Measurements from ENCODE around the gene MAPKAP1. TPM values are rescaled to one million over a fixed set of nuclear protein-coding genes. Genes with fewer than 3 reads are reported as not detected.
A peak's percentile ranks its signal among the peaks of the same experiment; 100 is the strongest.

MAPKAP1 gene
- total RNA-seq, 2 experiments from 2014 or later, result 55.3 to 57.9 TPM

DNA sequence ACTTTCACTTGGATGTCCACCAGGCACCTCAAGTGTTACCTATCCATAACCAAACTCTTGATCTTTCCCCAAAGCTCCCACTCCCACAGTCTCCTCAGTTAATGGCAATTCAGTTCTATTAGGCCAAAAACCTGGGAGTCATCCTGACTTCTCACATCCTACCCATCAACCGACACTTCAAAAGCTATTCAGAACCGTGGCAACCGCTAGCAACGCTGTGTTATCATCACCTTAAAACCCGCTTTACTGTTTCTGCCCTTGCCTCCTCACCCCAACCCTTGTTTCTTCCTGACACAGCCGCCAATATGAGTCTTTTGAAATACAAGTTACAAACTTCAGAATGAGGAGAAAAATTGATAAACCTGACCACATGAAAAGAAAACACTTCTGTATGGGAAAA lies 46.5 kb downstream of the MAPKAP1 start:
- Mint-ChIP-seq H3K27me3 (no peaks in the 10 kb centered on the region), H3K27ac (no peak overlapping the region), H3K9me3 (no peaks in the 10 kb centered on the region), H3K36me3 (peaks cover 19% of the 10 kb centered on the region), H3K4me3 (no peak overlapping the region), H3K4me1 (ENCODE audit: low read depth) (peaks cover 12% of the 10 kb centered on the region)
- ChIA-PET CTCF (no interaction called here), POLR2A (interaction anchor here (1.8 kb wide), 1 partner anchor 10 kb away, joined by 6 read pairs; no protein-coding TSS in a partner anchor)
- peak; percentile 18 for DNase-seq
- intact Hi-C loops (cut with micrococcal nuclease), result loop anchor here (1.0 to 5.0 kb wide), 3 partner anchors 10 to 42 kb away; no protein-coding TSS in a partner anchor

DNA sequence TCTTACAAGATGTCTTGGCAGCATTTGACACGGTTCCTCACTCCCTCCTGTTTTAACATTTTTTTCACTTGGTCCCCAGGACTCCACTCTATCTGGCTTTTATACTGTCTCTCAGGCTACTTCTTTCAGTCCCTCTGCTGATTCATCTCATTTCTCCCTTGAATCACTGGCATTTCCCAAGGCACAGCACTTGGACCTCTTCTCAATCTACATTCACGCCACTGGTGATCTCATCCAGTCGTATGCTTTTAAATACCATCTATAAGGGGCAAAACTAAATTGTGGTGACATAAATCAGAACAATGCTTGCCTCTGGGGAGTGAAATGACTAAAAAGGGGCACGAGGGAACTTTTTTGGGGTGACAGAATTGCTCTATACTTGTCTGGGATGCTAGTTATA lies 47.1 kb downstream of the MAPKAP1 start:
- Mint-ChIP-seq H3K9me3 (no peaks in the 10 kb centered on the region), H3K27ac (no peak overlapping the region), H3K4me3 (no peak overlapping the region), H3K36me3 (peaks cover 16% of the 10 kb centered on the region), H3K27me3 (no peaks in the 10 kb centered on the region), H3K4me1 (ENCODE audit: low read depth) (peaks cover 12% of the 10 kb centered on the region)
- peak; percentile 25 for DNase-seq
- intact Hi-C loops (cut with micrococcal nuclease), result loop anchor here (1.0 to 5.0 kb wide), 3 partner anchors 10 to 42 kb away; no protein-coding TSS in a partner anchor
- POLR2A ChIA-PET, result interaction anchor here (1.8 kb wide), 1 partner anchor 10 kb away, joined by 6 read pairs; no protein-coding TSS in a partner anchor
- CTCF ChIA-PET, result no interaction called here

DNA sequence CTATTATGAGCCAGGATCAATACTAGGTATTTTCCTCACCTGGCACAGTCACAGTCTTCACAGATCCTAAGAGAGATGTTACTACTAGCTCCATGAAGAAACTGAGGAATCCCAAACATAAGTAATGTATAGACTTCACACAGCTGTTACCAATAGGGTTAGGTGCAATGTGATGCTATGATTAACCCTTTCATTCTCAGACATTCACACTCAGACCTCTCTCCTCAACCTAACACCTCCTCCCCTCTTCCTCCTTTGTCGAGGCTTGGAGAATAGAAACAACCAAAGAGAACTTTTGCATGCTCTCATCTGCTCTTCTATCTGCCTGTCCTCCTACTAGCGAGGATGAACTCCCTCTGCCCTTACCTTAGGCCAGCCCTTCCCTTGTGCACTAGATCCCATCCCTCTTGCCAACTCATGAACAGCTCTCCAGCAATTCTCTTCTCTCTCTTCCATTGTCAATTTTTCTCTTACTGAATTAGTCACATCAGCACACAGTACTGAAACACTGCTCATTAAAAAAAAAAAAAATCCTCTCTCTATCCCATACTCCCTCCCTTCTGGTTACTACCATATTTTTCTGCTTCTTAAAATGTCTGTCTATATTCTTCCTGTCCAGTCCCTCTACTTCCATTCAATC lies 47.7 kb downstream of the MAPKAP1 start:
- no peaks in the 10 kb centered on the region for H3K27me3 Mint-ChIP-seq
- no peaks in the 10 kb centered on the region for H3K9me3 Mint-ChIP-seq
- H3K27ac Mint-ChIP-seq, result no peak overlapping the region
- intact Hi-C loops (cut with micrococcal nuclease), result no loop called here
- POLR2A ChIA-PET, result interaction anchor here (1.8 kb wide), 1 partner anchor 9 kb away, joined by 6 read pairs; no protein-coding TSS in a partner anchor
- peaks cover 13% of the 10 kb centered on the region for H3K4me1 Mint-ChIP-seq (ENCODE audit: low read depth)
- no peak overlapping the region for H3K4me3 Mint-ChIP-seq
- H3K36me3 Mint-ChIP-seq, result peaks cover 19% of the 10 kb centered on the region
- CTCF ChIA-PET, result no interaction called here
- DNase-seq, result no peak

DNA sequence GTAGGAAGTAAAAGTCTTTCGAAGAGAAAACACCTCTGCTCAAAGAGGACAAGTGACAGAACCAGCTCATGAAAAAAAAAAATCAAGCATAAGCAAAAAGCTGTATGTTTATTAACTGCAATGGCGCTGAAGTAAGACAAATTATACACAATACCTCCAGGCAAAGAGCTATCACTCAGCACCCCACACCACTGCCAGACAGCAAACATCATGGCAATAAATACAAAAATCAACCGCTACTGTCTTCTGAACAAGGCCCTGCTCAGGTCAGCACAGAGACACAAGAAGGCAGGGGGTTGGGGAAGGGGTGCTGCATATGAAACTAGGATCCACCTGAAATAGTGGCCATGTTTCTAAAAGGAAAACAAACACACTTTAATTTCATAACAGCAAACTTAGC lies 50.4 kb downstream of the MAPKAP1 start:
- POLR2A ChIA-PET, result no interaction called here

DNA sequence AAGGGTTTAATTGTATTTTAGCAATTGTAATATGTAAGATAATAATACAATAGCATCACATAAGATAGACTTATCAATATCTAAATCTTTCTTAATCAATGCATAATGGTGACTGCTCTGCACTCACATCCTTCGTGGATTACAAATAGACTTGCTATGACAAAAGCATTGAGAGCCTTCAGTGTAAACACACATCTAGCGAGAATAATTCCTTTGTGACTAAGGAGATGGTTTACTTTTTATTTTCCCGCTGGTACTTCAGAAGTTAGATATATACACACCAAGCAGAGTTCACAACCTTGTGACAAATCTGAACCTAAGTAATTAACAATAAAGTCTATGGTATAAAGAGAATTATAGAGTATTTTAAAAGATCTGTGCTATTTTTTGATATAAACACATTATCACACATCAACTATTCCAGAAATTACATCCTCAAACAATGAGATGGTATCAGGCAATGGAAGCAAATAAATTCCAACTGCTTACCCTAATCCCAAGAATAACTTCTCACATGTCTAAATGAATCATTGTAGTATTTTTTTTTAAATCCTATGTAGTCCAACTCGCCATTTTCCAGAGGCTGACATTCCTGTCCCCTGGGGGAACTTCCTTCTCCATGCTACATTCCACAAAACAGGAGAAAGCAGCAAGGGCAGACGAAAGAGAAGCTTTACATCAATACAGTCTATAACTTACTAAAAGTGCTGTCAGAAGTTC lies 51.2 kb downstream of the MAPKAP1 start:
- H3K9me3 Mint-ChIP-seq, result no peaks in the 10 kb centered on the region
- H3K4me1 Mint-ChIP-seq (ENCODE audit: low read depth), result peaks cover 19% of the 10 kb centered on the region
- no peak overlapping the region for H3K4me3 Mint-ChIP-seq
- peaks cover 14% of the 10 kb centered on the region for H3K36me3 Mint-ChIP-seq
- ChIA-PET POLR2A (no interaction called here), CTCF (interaction anchor here (0.9 kb wide), 1 partner anchor 21 kb away, joined by 3 read pairs; no protein-coding TSS in a partner anchor)
- no peak overlapping the region for H3K27ac Mint-ChIP-seq
- H3K27me3 Mint-ChIP-seq, result no peaks in the 10 kb centered on the region
- intact Hi-C loops (cut with micrococcal nuclease), result no loop called here
- DNase-seq, result no peak

More for the DNA sequence above, 50.4 kb downstream of the MAPKAP1 start:
- Mint-ChIP-seq H3K36me3 (peaks cover 14% of the 10 kb centered on the region), H3K27me3 (no peaks in the 10 kb centered on the region), H3K4me3 (no peak overlapping the region), H3K4me1 (ENCODE audit: low read depth) (peaks cover 16% of the 10 kb centered on the region), H3K9me3 (no peaks in the 10 kb centered on the region), H3K27ac (no peak overlapping the region)
- intact Hi-C loops (cut with micrococcal nuclease), result no loop called here
- DNase-seq, result no peak
- CTCF ChIA-PET, result interaction anchor here (0.9 kb wide), 1 partner anchor 22 kb away, joined by 3 read pairs; no protein-coding TSS in a partner anchor

DNA sequence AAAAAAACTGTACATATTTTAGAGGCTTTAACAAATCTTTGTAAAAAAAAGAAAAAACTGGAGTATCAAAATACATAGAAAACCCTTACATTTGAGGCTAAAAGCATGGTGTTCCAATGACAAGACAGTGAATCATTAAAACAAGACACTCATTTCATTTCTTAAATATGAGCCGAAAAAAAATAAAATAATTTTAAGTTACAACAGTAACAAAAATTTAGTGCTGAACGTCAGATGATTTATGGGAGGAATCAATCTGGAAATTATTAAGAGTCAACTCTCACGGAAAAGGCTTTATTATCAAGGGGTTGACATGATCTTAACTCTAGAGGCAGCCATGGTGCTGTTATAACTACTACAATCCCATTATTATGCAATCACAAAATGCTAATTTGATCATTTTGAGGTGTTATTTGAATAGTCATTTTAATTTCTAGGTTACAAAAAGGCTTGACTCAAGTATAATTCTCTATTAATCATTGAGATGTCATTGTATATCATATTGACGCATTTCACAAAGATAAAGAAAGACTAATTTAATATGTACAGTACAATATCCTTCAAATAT lies 51.9 kb downstream of the MAPKAP1 start:
- peaks cover 17% of the 10 kb centered on the region for H3K36me3 Mint-ChIP-seq
- H3K27ac Mint-ChIP-seq, result no peak overlapping the region
- H3K4me3 Mint-ChIP-seq, result no peak overlapping the region
- ChIA-PET CTCF (no interaction called here), POLR2A (no interaction called here)
- H3K27me3 Mint-ChIP-seq, result no peaks in the 10 kb centered on the region
- DNase-seq, result no peak
- no peaks in the 10 kb centered on the region for H3K9me3 Mint-ChIP-seq
- intact Hi-C loops (cut with micrococcal nuclease), result no loop called here
- peaks cover 26% of the 10 kb centered on the region for H3K4me1 Mint-ChIP-seq (ENCODE audit: low read depth)

DNA sequence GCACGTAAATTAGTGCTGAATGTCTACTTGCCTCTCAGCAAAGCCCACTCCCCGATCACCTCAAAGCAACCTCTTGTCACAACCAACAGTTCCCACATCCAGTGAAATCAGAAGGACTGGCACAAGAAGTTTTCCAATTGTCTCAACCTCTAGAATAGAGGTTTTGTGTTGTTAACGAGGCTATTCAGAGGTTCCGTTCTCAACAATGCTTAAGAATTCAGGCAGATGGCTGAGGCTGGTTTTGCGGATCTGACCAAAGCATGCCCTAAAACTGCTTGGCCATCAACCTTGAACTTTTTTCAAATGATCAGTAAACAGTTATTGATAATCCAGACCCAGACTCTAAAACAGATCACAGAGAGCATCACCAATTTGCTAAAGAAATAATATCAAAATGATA lies 52.9 kb downstream of the MAPKAP1 start:
- ChIA-PET POLR2A (no interaction called here), CTCF (no interaction called here)
- Mint-ChIP-seq H3K9me3 (no peaks in the 10 kb centered on the region), H3K27ac (no peak overlapping the region), H3K36me3 (peaks cover 19% of the 10 kb centered on the region), H3K4me1 (ENCODE audit: low read depth) (peaks cover 37% of the 10 kb centered on the region), H3K27me3 (no peaks in the 10 kb centered on the region), H3K4me3 (no peak overlapping the region)
- DNase-seq, result no peak
- intact Hi-C loops (cut with micrococcal nuclease), result no loop called here

DNA sequence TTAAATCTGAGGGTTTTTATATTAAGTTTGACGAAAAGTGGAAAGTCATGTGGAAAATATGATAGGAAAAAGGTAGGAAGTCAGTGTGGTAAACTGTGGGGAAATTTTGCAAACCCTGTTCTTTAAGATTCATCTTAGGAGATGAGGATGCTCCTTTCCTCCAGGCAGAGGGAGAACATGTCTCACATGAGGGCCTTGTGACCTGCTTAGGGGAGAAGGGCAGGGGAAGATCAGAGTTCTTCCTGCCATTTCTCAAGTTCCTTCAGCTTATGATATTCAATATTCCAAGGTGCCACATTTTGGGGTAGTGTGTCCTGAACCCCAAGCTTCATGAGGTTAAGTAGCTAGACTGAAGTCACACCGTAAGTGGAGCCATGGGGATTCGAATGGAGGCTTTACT lies 53.7 kb downstream of the MAPKAP1 start:
- no peaks in the 10 kb centered on the region for H3K9me3 Mint-ChIP-seq
- ChIA-PET POLR2A (no interaction called here), CTCF (no interaction called here)
- peaks cover 41% of the 10 kb centered on the region for H3K4me1 Mint-ChIP-seq (ENCODE audit: low read depth)
- no peak overlapping the region for H3K27ac Mint-ChIP-seq
- no peaks in the 10 kb centered on the region for H3K27me3 Mint-ChIP-seq
- no peak for DNase-seq
- intact Hi-C loops (cut with micrococcal nuclease), result no loop called here
- no peak overlapping the region for H3K4me3 Mint-ChIP-seq
- H3K36me3 Mint-ChIP-seq, result peaks cover 21% of the 10 kb centered on the region

DNA sequence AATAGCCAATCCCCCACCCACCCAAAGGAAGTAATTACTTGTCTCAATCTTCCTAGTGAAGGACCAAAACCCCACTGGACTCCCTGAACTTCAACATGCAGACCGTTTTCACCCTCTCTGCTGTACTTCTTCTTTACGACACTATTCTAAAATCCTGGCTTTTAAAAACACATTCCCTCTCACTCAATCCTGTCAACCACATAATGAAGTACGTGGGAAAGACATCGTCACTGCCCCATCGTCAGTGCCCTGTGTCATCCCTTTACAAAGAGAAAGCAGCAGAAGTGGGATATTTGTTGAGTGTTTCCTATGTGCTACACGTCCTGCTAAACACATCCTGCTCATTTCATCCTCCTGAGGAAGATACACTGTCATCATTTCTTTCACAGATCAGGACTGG lies 54.2 kb downstream of the MAPKAP1 start:
- Mint-ChIP-seq H3K27me3 (no peaks in the 10 kb centered on the region), H3K4me1 (ENCODE audit: low read depth) (peaks cover 46% of the 10 kb centered on the region), H3K36me3 (peaks cover 22% of the 10 kb centered on the region), H3K9me3 (no peaks in the 10 kb centered on the region), H3K4me3 (no peak overlapping the region), H3K27ac (no peak overlapping the region)
- intact Hi-C loops (cut with micrococcal nuclease), result no loop called here
- no peak for DNase-seq
- ChIA-PET POLR2A (no interaction called here), CTCF (interaction anchor here (1.7 kb wide), 1 partner anchor 20 kb away, joined by 4 read pairs; no protein-coding TSS in a partner anchor)

DNA sequence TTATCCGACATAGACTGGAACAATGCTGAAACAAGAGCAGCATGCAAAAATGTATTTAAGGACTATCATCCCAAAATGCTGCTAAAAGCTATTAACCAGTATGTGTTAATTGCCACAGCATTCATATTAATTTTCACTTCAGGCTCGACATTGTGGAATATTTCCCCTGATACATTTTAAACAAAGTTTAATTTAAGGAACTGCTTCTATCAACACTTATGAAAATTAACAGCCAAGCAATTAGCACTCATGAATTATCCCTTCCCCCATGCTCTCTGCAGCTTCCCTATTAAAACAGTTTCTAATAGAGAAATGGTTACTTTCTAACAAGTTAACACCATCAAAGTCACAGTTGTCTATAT lies 54.8 kb downstream of the MAPKAP1 start:
- POLR2A ChIA-PET, result no interaction called here
- H3K4me1 Mint-ChIP-seq (ENCODE audit: low read depth), result peaks cover 51% of the 10 kb centered on the region
- intact Hi-C loops (cut with micrococcal nuclease), result no loop called here
- peaks cover 21% of the 10 kb centered on the region for H3K36me3 Mint-ChIP-seq
- H3K27ac Mint-ChIP-seq, result no peak overlapping the region
- H3K27me3 Mint-ChIP-seq, result no peaks in the 10 kb centered on the region
- no peak for DNase-seq
- no peaks in the 10 kb centered on the region for H3K9me3 Mint-ChIP-seq
- H3K4me3 Mint-ChIP-seq, result no peak overlapping the region
- CTCF ChIA-PET, result interaction anchor here (1.7 kb wide), 1 partner anchor 19 kb away, joined by 4 read pairs; no protein-coding TSS in a partner anchor

DNA sequence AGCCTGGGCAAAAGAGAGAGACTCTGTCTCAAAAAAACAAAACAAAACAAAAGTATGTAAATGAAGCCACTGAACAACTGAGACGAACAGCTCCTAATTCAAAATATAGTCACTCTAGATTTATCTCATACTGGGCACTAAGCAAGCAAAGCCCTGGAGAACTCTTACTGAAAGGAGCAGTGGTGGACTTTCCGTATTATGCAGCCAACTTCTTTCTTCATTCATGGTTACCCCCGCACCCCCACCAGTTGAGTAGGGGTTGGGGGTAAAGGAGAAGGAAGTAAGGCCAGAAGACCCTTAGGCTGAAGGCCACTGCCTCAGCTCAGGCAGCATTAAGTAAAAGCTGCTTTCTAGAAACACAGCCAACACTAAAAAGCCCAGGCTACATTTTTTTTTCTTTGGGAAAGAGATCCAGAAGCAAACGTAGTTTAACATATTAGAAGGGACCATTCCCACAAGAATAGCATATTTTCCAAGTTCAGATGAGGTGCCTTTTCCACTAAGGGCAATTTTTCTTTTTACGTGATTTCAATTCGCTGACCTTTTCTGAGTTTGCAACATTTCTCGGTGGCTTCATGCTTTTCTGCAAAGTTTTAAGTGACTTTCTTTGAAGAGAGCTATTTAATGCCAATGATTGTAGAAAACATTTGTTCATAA lies 55.3 kb downstream of the MAPKAP1 start:
- Mint-ChIP-seq H3K27ac (no peak overlapping the region), H3K4me1 (ENCODE audit: low read depth) (peaks cover 56% of the 10 kb centered on the region), H3K4me3 (no peak overlapping the region), H3K36me3 (peaks cover 20% of the 10 kb centered on the region), H3K9me3 (no peaks in the 10 kb centered on the region), H3K27me3 (no peaks in the 10 kb centered on the region)
- DNase-seq, result no peak
- intact Hi-C loops (cut with micrococcal nuclease), result loop anchor here (2.0 kb wide), 1 partner anchor 55 kb away; the partner anchor contains the start of gene MAPKAP1
- CTCF ChIA-PET, result interaction anchor here (1.1 to 1.7 kb wide), 2 partner anchors 14 to 19 kb away, joined by 3 to 4 read pairs; no protein-coding TSS in a partner anchor
- POLR2A ChIA-PET, result no interaction called here

Measured in activated CD4-positive, alpha-beta memory T cell treated with anti-CD3 and anti-CD28 coated beads for 36 hours (primary cell).